ENCODE results near the gene GPR152.

The GPR152 gene

DNA sequence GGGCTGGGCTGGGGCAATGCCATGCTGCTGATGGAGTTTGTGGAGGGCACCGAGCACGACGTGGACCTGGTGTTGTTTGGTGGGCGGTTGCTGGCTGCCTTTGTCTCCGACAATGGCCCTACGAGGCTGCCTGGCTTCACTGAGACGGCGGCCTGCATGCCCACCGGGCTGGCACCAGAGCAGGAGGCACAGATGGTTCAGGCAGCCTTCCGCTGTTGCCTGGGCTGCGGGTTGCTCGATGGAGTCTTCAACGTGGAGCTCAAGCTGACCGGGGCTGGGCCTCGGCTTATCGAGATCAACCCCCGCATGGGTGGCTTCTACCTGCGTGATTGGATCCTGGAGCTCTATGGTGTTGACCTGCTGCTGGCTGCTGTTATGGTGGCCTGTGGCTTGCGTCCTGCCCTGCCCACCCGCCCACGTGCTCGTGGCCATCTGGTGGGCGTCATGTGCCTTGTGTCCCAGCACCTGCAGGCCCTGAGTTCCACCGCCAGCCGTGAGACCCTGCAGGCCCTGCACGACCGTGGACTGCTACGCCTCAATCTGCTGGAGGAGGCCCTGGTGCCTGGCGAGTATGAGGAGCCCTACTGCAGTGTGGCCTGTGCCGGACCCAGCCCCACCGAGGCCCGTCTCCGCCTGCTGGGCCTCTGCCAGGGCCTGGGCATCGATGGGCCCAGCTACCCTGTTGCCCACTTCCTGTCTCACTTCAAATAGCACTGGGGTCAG, 28.5 kb downstream of the GPR152 start:
- H3K4ac ChIP-seq (ENCODE audit: low read length): no peak overlapping the region
- no peaks in the 10 kb centered on the region for H3K36me3 ChIP-seq (replicated peaks in 1 of 2; ENCODE audit: control insufficient read depth in 2 of 2, insufficient read depth in 2 of 2, low read length in 2 of 2)
- H3K9ac ChIP-seq (ENCODE audit: low read depth, low read length, poor library complexity): no peak overlapping the region
- peak overlapping the region; percentile 81 for H2AK5ac ChIP-seq (ENCODE audit: low read depth, low read length)
- no peak overlapping the region for H4K91ac ChIP-seq (ENCODE audit: low read depth, low read length, poor library complexity)
- H3K4me1 ChIP-seq (ENCODE audit: control insufficient read depth in 2 of 2, insufficient read depth in 1 of 2, low read depth in 1 of 2, low read length in 2 of 2): peaks cover 12 to 13% of the 10 kb centered on the region in 2 donors
- peaks cover 5% of the 10 kb centered on the region for H3K79me1 ChIP-seq (ENCODE audit: low read depth, low read length)
- no peak overlapping the region for H2BK120ac ChIP-seq (ENCODE audit: low read depth, low read length)
- H3K27ac ChIP-seq (replicated peaks; ENCODE audit: low read length): no peak overlapping the region
- H3K14ac ChIP-seq (ENCODE audit: low read length): no peak overlapping the region
- H2BK5ac ChIP-seq (ENCODE audit: low read length): peak overlapping the region; percentile 13
- no peak overlapping the region for H2AFZ ChIP-seq (ENCODE audit: low read length)
- no peak for DNase-seq (ENCODE audit: low spot score)
- no peak overlapping the region for H3K4me3 ChIP-seq (ENCODE audit: low read length in 2 of 2)
- peak overlapping the region; percentile 47 for H3K23ac ChIP-seq (ENCODE audit: low read depth, low read length, poor library complexity)
- H4K8ac ChIP-seq (ENCODE audit: low read depth, low read length): no peak overlapping the region
- no peak overlapping the region for H3K4me2 ChIP-seq (ENCODE audit: insufficient read depth, low read length, poor library complexity, severe bottlenecking)
- no peaks in the 10 kb centered on the region for H3K9me3 ChIP-seq (replicated peaks in 1 of 2; ENCODE audit: control insufficient read depth in 2 of 2, insufficient read depth in 1 of 2, low read depth in 1 of 2, low read length in 2 of 2)
- H3K27me3 ChIP-seq (ENCODE audit: control insufficient read depth in 3 of 3, insufficient read depth in 3 of 3, low read depth in 1 of 3, low read length in 3 of 3): peaks cover 0 to 9% (median 0%) of the 10 kb centered on the region in 3 experiments
- WGBS, 2 donors (ENCODE audit: extremely low coverage in 2 of 2, insufficient read length in 2 of 2, insufficient replicate concordance in 1 of 2): no CpG with 5 or more reads among the region's 34 CpGs
- H2BK12ac ChIP-seq (ENCODE audit: low read length): peak overlapping the region; percentile 41
- H2BK15ac ChIP-seq (ENCODE audit: low read length): peak overlapping the region; percentile 64
- no peak overlapping the region for H3K18ac ChIP-seq (ENCODE audit: low read length)

DNA sequence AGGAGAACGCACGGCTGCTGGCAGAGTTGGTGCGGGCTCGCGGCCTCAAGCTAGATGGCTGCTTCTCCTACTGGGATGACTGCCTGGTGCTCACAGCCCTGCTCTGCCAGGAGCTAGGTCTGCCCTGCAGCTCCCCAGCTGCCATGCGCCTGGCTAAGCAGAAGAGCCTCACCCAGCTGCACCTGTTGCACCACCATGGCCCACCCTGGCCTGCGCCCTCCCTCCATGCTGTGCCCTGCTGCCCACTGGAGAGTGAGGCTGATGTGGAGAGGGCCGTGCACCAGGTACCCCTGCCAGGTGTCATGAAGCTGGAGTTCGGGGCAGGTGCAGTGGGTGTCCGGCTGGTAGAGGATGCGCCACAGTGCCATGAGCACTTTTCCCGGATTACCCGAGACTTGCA, 29.1 kb downstream of the GPR152 start:
- Histone ChIP-seq H3K4me1 (ENCODE audit: control insufficient read depth in 2 of 2, insufficient read depth in 1 of 2, low read depth in 1 of 2, low read length in 2 of 2) (peaks cover 7 to 9% of the 10 kb centered on the region in 2 donors), H2BK12ac (ENCODE audit: low read length) (no peak overlapping the region), H3K36me3 (replicated peaks in 1 of 2; ENCODE audit: control insufficient read depth in 2 of 2, insufficient read depth in 2 of 2, low read length in 2 of 2) (no peaks in the 10 kb centered on the region), H4K91ac (ENCODE audit: low read depth, low read length, poor library complexity) (no peak overlapping the region), H3K4ac (ENCODE audit: low read length) (peak overlapping the region; percentile 55), H3K27ac (replicated peaks; ENCODE audit: low read length) (no peak overlapping the region), H3K23ac (ENCODE audit: low read depth, low read length, poor library complexity) (peak overlapping the region; percentile 39), H3K4me2 (ENCODE audit: insufficient read depth, low read length, poor library complexity, severe bottlenecking) (no peak overlapping the region), H3K18ac (ENCODE audit: low read length) (peak overlapping the region; percentile 58), H3K9ac (ENCODE audit: low read depth, low read length, poor library complexity) (no peak overlapping the region), H4K8ac (ENCODE audit: low read depth, low read length) (no peak overlapping the region), H3K4me3 (ENCODE audit: low read length in 2 of 2) (no peak overlapping the region), H3K14ac (ENCODE audit: low read length) (peak overlapping the region; percentile 27), H2AK5ac (ENCODE audit: low read depth, low read length) (peak overlapping the region; percentile 81), H2AFZ (ENCODE audit: low read length) (no peak overlapping the region), H2BK15ac (ENCODE audit: low read length) (peak overlapping the region; percentile 62), H3K27me3 (ENCODE audit: control insufficient read depth in 3 of 3, insufficient read depth in 3 of 3, low read depth in 1 of 3, low read length in 3 of 3) (peaks cover 0 to 9% (median 0%) of the 10 kb centered on the region in 3 experiments), H3K9me3 (replicated peaks in 1 of 2; ENCODE audit: control insufficient read depth in 2 of 2, insufficient read depth in 1 of 2, low read depth in 1 of 2, low read length in 2 of 2) (no peaks in the 10 kb centered on the region), H2BK5ac (ENCODE audit: low read length) (peak overlapping the region; percentile 13), H3K79me1 (ENCODE audit: low read depth, low read length) (no peaks in the 10 kb centered on the region), H2BK120ac (ENCODE audit: low read depth, low read length) (no peak overlapping the region)
- WGBS, 2 donors (ENCODE audit: extremely low coverage in 2 of 2, insufficient read length in 2 of 2, insufficient replicate concordance in 1 of 2): no CpG with 5 or more reads among the region's 13 CpGs
- DNase-seq (ENCODE audit: low spot score): no peak

DNA sequence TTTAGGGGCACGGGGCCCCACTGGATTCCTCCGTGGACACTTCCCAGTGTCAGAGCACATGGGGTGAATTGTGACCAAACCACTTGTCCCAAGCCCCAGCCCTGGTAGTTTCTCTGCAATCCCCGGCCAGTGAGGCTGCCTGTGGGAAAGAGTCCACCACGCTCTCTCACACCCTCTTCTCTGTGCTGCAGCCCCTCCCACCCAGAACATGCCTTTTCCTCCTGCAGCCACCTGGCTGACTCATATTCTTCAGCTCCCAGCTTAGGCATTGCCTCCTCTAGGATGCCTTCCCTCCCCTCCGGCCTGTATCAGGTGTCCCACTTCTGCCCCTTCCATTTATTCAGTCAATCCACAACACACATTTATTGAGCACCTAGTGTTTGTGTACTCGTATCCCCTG, 29.6 kb downstream of the GPR152 start:
- no peak overlapping the region for H4K8ac ChIP-seq (ENCODE audit: low read depth, low read length)
- peak overlapping the region; percentile 79 for H2AK5ac ChIP-seq (ENCODE audit: low read depth, low read length)
- H3K14ac ChIP-seq (ENCODE audit: low read length): no peak overlapping the region
- H2AFZ ChIP-seq (ENCODE audit: low read length): no peak overlapping the region
- H3K4ac ChIP-seq (ENCODE audit: low read length): no peak overlapping the region
- no peaks in the 10 kb centered on the region for H3K36me3 ChIP-seq (replicated peaks in 1 of 2; ENCODE audit: control insufficient read depth in 2 of 2, insufficient read depth in 2 of 2, low read length in 2 of 2)
- no peak overlapping the region for H2BK120ac ChIP-seq (ENCODE audit: low read depth, low read length)
- no peak for DNase-seq (ENCODE audit: low spot score)
- no peak overlapping the region for H3K4me2 ChIP-seq (ENCODE audit: insufficient read depth, low read length, poor library complexity, severe bottlenecking)
- no peak overlapping the region for H3K4me3 ChIP-seq (ENCODE audit: low read length in 2 of 2)
- H3K27ac ChIP-seq (replicated peaks; ENCODE audit: low read length): no peak overlapping the region
- WGBS, 2 donors (ENCODE audit: extremely low coverage in 2 of 2, insufficient read length in 2 of 2, insufficient replicate concordance in 1 of 2): no CpG with 5 or more reads among the region's 6 CpGs
- H3K4me1 ChIP-seq (ENCODE audit: control insufficient read depth in 2 of 2, insufficient read depth in 1 of 2, low read depth in 1 of 2, low read length in 2 of 2): peaks cover 7 to 9% of the 10 kb centered on the region in 2 donors
- no peak overlapping the region for H4K91ac ChIP-seq (ENCODE audit: low read depth, low read length, poor library complexity)
- no peak overlapping the region for H2BK5ac ChIP-seq (ENCODE audit: low read length)
- peaks cover 0 to 9% (median 0%) of the 10 kb centered on the region in 3 experiments for H3K27me3 ChIP-seq (ENCODE audit: control insufficient read depth in 3 of 3, insufficient read depth in 3 of 3, low read depth in 1 of 3, low read length in 3 of 3)
- H3K9ac ChIP-seq (ENCODE audit: low read depth, low read length, poor library complexity): no peak overlapping the region
- no peaks in the 10 kb centered on the region for H3K9me3 ChIP-seq (replicated peaks in 1 of 2; ENCODE audit: control insufficient read depth in 2 of 2, insufficient read depth in 1 of 2, low read depth in 1 of 2, low read length in 2 of 2)
- peak overlapping the region; percentile 25 for H3K23ac ChIP-seq (ENCODE audit: low read depth, low read length, poor library complexity)
- H2BK12ac ChIP-seq (ENCODE audit: low read length): no peak overlapping the region
- H2BK15ac ChIP-seq (ENCODE audit: low read length): peak overlapping the region; percentile 59
- no peaks in the 10 kb centered on the region for H3K79me1 ChIP-seq (ENCODE audit: low read depth, low read length)
- H3K18ac ChIP-seq (ENCODE audit: low read length): no peak overlapping the region

DNA sequence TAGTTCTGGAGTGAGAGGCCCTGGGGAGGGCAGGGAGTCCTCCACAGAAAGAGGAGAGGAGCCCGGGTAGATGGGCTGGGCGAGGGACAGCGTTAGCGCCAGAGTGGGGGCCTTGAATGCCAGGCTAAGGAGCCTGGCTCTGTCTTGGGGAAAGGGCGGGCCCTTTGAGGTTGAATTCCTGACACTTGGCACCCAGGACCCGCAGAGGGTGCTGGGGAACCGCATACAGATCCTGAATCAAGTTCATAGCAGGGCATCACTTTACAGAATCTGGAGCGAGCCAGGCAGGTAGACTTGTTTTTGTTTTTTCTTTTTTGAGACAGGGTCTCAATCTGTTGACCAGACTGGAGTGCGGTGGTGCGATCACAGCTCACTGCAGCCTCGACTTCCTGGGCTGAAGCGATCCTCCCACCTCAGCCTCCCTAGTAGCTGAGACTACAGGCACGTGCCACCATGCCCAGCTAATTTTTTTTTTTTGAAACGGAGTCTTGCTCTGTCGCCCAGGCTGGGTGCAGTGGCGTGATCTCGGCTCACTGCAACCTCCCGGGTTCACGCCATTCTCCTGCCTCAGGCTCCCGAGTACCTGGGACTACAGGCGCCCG, 31.0 kb downstream of the GPR152 start:
- no peak overlapping the region for H3K14ac ChIP-seq (ENCODE audit: low read length)
- H3K23ac ChIP-seq (ENCODE audit: low read depth, low read length, poor library complexity): peak overlapping the region; percentile 98
- H4K8ac ChIP-seq (ENCODE audit: low read depth, low read length): no peak overlapping the region
- peak overlapping the region; percentile 85 for H3K18ac ChIP-seq (ENCODE audit: low read length)
- no peak overlapping the region for H4K91ac ChIP-seq (ENCODE audit: low read depth, low read length, poor library complexity)
- H3K4ac ChIP-seq (ENCODE audit: low read length): no peak overlapping the region
- H2AK5ac ChIP-seq (ENCODE audit: low read depth, low read length): no peak overlapping the region
- H3K79me1 ChIP-seq (ENCODE audit: low read depth, low read length): peaks cover 2% of the 10 kb centered on the region
- H3K27me3 ChIP-seq (ENCODE audit: control insufficient read depth in 3 of 3, insufficient read depth in 3 of 3, low read depth in 1 of 3, low read length in 3 of 3): peaks cover 0 to 13% (median 0%) of the 10 kb centered on the region in 3 experiments
- no peak overlapping the region for H3K9ac ChIP-seq (ENCODE audit: low read depth, low read length, poor library complexity)
- peak overlapping the region; percentile 98 for H2AFZ ChIP-seq (ENCODE audit: low read length)
- peaks cover 7 to 8% of the 10 kb centered on the region in 2 donors for H3K4me1 ChIP-seq (ENCODE audit: control insufficient read depth in 2 of 2, insufficient read depth in 1 of 2, low read depth in 1 of 2, low read length in 2 of 2)
- H2BK15ac ChIP-seq (ENCODE audit: low read length): no peak overlapping the region
- DNase-seq (ENCODE audit: low spot score): no peak
- no peaks in the 10 kb centered on the region for H3K9me3 ChIP-seq (replicated peaks in 1 of 2; ENCODE audit: control insufficient read depth in 2 of 2, insufficient read depth in 1 of 2, low read depth in 1 of 2, low read length in 2 of 2)
- no peak overlapping the region for H2BK5ac ChIP-seq (ENCODE audit: low read length)
- H3K27ac ChIP-seq (replicated peaks; ENCODE audit: low read length): no peak overlapping the region
- no peak overlapping the region for H3K4me2 ChIP-seq (ENCODE audit: insufficient read depth, low read length, poor library complexity, severe bottlenecking)
- WGBS, 2 donors (ENCODE audit: extremely low coverage in 2 of 2, insufficient read length in 2 of 2, insufficient replicate concordance in 1 of 2): no CpG with 5 or more reads among the region's 22 CpGs
- H2BK12ac ChIP-seq (ENCODE audit: low read length): no peak overlapping the region
- H2BK120ac ChIP-seq (ENCODE audit: low read depth, low read length): no peak overlapping the region
- H3K36me3 ChIP-seq (replicated peaks in 1 of 2; ENCODE audit: control insufficient read depth in 2 of 2, insufficient read depth in 2 of 2, low read length in 2 of 2): no peaks in the 10 kb centered on the region
- peak overlapping the region in 1 of 2 donors; percentile 67 for H3K4me3 ChIP-seq (ENCODE audit: low read length in 2 of 2)
